IMR-90 (cell line): ENCODE data around the gene SPATA2L.

ENCODE experiments used
- BHLHE40 ChIP-seq: fragments of 150-350 bp; IDR thresholded peaks from 2 replicates; pipeline ENCODE4 v1.6.1; 2016; ENCODE audit warnings: mild to moderate bottlenecking, low read depth, low read length
- CEBPB ChIP-seq: IDR thresholded peaks from 2 replicates; pipeline ENCODE4 v1.6.1; 2012; ENCODE audit warnings: low read depth, low read length, improper control_type of control experiment
- MAFK ChIP-seq: IDR thresholded peaks from 2 replicates; pipeline ENCODE4 v1.6.1; 2012; ENCODE audit warnings: low read depth, low read length, improper control_type of control experiment
- MAZ ChIP-seq: IDR thresholded peaks from 2 replicates; pipeline ENCODE4 v1.6.1; 2012; ENCODE audit warnings: low read depth, mild to moderate bottlenecking, low read length, improper control_type of control experiment, moderate library complexity, borderline replicate concordance
- MXI1 ChIP-seq: IDR thresholded peaks from 2 replicates; pipeline ENCODE4 v1.6.1; 2012; ENCODE audit warnings: low read depth, mild to moderate bottlenecking, low read length, moderate library complexity, borderline replicate concordance
- POLR2A ChIP-seq: IDR thresholded peaks from 2 replicates; pipeline ENCODE4 v1.6.1; 2012; ENCODE audit warnings: mild to moderate bottlenecking, low read depth, low read length
- RAD21 ChIP-seq: IDR thresholded peaks from 2 replicates; pipeline ENCODE4 v1.6.1; 2012; ENCODE audit warnings: low read length, improper control_type of control experiment
- RFX5 ChIP-seq: IDR thresholded peaks from 2 replicates; pipeline ENCODE4 v1.8.0; 2012; ENCODE audit warnings: low read depth, mild to moderate bottlenecking, low read length, moderate library complexity
- SMC3 ChIP-seq: fragments of 150-350 bp; IDR thresholded peaks from 2 replicates; pipeline ENCODE4 v1.6.1; 2016; ENCODE audit warnings: low read depth, mild to moderate bottlenecking, antibody characterized with exemption, low read length, moderate library complexity
- TF ChIP-seq, protein P1 (sequence below): conservative IDR thresholded peaks from 2 replicates; pipeline ENCODE4 v1.5.1; 2012; ENCODE audit warnings: mild to moderate bottlenecking, low read depth, low read length, improper control_type of control experiment
- TF ChIP-seq, protein P2 (sequence below): fragments of 150-350 bp; IDR thresholded peaks from 2 replicates; pipeline ENCODE4 v1.6.1; 2017; ENCODE audit warnings: mild to moderate bottlenecking, antibody characterized with exemption, low read length, low read depth

- TF ChIP-seq POLR2A (no peak), BHLHE40 (no peak), RFX5 (no peak), RAD21 (no peak), CEBPB (no peak), MXI1 (no peak), MAFK (no peak), SMC3 (no peak), MAZ (no peak)
- TF ChIP-seq, protein P1, sequence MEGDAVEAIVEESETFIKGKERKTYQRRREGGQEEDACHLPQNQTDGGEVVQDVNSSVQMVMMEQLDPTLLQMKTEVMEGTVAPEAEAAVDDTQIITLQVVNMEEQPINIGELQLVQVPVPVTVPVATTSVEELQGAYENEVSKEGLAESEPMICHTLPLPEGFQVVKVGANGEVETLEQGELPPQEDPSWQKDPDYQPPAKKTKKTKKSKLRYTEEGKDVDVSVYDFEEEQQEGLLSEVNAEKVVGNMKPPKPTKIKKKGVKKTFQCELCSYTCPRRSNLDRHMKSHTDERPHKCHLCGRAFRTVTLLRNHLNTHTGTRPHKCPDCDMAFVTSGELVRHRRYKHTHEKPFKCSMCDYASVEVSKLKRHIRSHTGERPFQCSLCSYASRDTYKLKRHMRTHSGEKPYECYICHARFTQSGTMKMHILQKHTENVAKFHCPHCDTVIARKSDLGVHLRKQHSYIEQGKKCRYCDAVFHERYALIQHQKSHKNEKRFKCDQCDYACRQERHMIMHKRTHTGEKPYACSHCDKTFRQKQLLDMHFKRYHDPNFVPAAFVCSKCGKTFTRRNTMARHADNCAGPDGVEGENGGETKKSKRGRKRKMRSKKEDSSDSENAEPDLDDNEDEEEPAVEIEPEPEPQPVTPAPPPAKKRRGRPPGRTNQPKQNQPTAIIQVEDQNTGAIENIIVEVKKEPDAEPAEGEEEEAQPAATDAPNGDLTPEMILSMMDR: no peak
- TF ChIP-seq, protein P2, sequence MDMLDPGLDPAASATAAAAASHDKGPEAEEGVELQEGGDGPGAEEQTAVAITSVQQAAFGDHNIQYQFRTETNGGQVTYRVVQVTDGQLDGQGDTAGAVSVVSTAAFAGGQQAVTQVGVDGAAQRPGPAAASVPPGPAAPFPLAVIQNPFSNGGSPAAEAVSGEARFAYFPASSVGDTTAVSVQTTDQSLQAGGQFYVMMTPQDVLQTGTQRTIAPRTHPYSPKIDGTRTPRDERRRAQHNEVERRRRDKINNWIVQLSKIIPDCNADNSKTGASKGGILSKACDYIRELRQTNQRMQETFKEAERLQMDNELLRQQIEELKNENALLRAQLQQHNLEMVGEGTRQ: no peak
Measured at GRCh38 chr16:89653656-89654295, 47.7 kb downstream of the SPATA2L start.
